Activated CD8-positive, alpha-beta memory T cell treated with anti-CD3 and anti-CD28 coated beads, Interleukin-2, amount 50 U/mL, for 1 hour (primary cell): ENCODE data around the gene TXNIP.

Experiments
- DNase-seq: peaks from one replicate; pipeline ENCODE4 v3.0.0-alpha.2; 2020; ENCODE audit errors: extremely low read depth

TXNIP gene

GRCh38 chr1:145985502-145986439 lies 10.6 kb downstream of the TXNIP start:
- DNase-seq = no peak

GRCh38 chr1:145985129-145985501 lies 11.3 kb downstream of the TXNIP start:
- no peak for DNase-seq

GRCh38 chr1:145983960-145984830 lies 12.2 kb downstream of the TXNIP start:
- no peak for DNase-seq

- DNase-seq = no peak
These were observed 13.1 kb downstream of the TXNIP start for GRCh38 chr1:145983206-145983675.

- no peak for DNase-seq
These were observed 14.2 kb downstream of the TXNIP start for GRCh38 chr1:145982010-145982723.

- DNase-seq = no peak
These were observed 15.9 kb downstream of the TXNIP start for GRCh38 chr1:145980457-145980994.

- no peak for DNase-seq
These were observed 16.5 kb downstream of the TXNIP start for GRCh38 chr1:145979746-145980456.

GRCh38 chr1:145978854-145979745 lies 17.3 kb downstream of the TXNIP start:
- DNase-seq = peak; percentile 59

GRCh38 chr1:145978471-145978853 lies 17.9 kb downstream of the TXNIP start:
- no peak for DNase-seq

GRCh38 chr1:145977486-145978470 lies 18.6 kb downstream of the TXNIP start:
- DNase-seq = peak; percentile 50

- DNase-seq = no peak
These were observed 19.4 kb downstream of the TXNIP start for GRCh38 chr1:145977016-145977415.

- no peak for DNase-seq
These were observed 21.2 kb downstream of the TXNIP start for GRCh38 chr1:145975216-145975615.

- DNase-seq = no peak
These were observed 21.7 kb downstream of the TXNIP start for GRCh38 chr1:145974721-145975120.

- DNase-seq = no peak
These were observed 23.8 kb downstream of the TXNIP start for GRCh38 chr1:145972580-145972979.

- no peak for DNase-seq
These were observed 29.1 kb downstream of the TXNIP start for GRCh38 chr1:145967288-145967687.

- no peak for DNase-seq
These were observed 31.1 kb downstream of the TXNIP start for GRCh38 chr1:145965119-145965744.

- DNase-seq = peak; percentile 65
These were observed 31.9 kb downstream of the TXNIP start, which contains the start of the genes ANKRD34A and POLR3GL for GRCh38 chr1:145964328-145965118. Gene ANKRD34A, minus strand, starts transcription at chr1:145964575. Its CDS starts 2,816 bp downstream, at chr1:145961759. Gene POLR3GL, plus strand, starts transcription at chr1:145964690. Its CDS starts 10,176 bp downstream, at chr1:145974866.
